Keratinocyte (primary cell): ENCODE data around the gene TMEM26. TPM values are rescaled to one million over a fixed set of nuclear protein-coding genes. Genes with fewer than 3 reads are reported as not detected.

Experiments
- DNase-seq: peaks from one replicate; pipeline ENCODE4 v3.0.0-alpha.2; 2011; ENCODE audit warnings: low read depth, missing footprints, low spot score
- FAIRE-seq: peaks from 2 replicates; lab custom pipeline; 2011; peaks lifted over from hg19 to GRCh38; lab: Jason Lieb, UNC
- H2AFZ ChIP-seq: 2 replicates; pipeline ENCODE4 v1.6.0; 2012; ENCODE audit warnings: low read length, control low read depth, inconsistent platforms; ENCODE audit not compliant: control insufficient read depth
- H3K27ac ChIP-seq: 2 replicates; pipeline ENCODE4 v1.5.1; 2011; ENCODE audit warnings: low read length; ENCODE audit not compliant: control insufficient read depth, insufficient read depth
- H3K27me3 ChIP-seq: 3 replicates; pipeline ENCODE4 v1.6.0; 2011; ENCODE audit warnings: low read length; ENCODE audit not compliant: control insufficient read depth, insufficient read depth; ENCODE audit errors: extremely low read depth
- H3K36me3 ChIP-seq, 2 experiments: 2 replicates in 1 of 2; 3 replicates in 1 of 2; pipeline ENCODE4 v1.5.1; 2011; ENCODE audit warnings: low read length in 2 of 2, mild to moderate bottlenecking in 1 of 2; ENCODE audit not compliant: control insufficient read depth in 2 of 2, insufficient read depth in 2 of 2; ENCODE audit errors: extremely low read depth in 1 of 2
- H3K4me1 ChIP-seq: 3 replicates; pipeline ENCODE4 v1.5.1; 2011; ENCODE audit warnings: low read length; ENCODE audit not compliant: control insufficient read depth, insufficient read depth; ENCODE audit errors: extremely low read depth
- H3K4me2 ChIP-seq: 3 replicates; pipeline ENCODE4 v1.6.0; 2011; ENCODE audit warnings: low read depth, low read length; ENCODE audit not compliant: control insufficient read depth, insufficient read depth; ENCODE audit errors: extremely low read depth
- H3K4me3 ChIP-seq, 3 experiments: fragments of 200-600 bp in 1 of 3; sonication (generic) in 1 of 3; 2 replicates in 2 of 3; 3 replicates in 1 of 3; pipeline ENCODE4 v1.5.1; 2011 to 2016; ENCODE audit warnings: low read length in 3 of 3, mild to moderate bottlenecking in 3 of 3, control low read depth in 2 of 3, inconsistent platforms in 1 of 3, low read depth in 1 of 3, mixed read lengths in 1 of 3, mixed run types in 1 of 3, moderate library complexity in 1 of 3; ENCODE audit not compliant: control insufficient read depth in 2 of 3, insufficient read depth in 2 of 3; ENCODE audit errors: extremely low read depth in 1 of 3
- H3K79me2 ChIP-seq: 2 replicates; pipeline ENCODE4 v1.6.0; 2012; ENCODE audit warnings: low read length; ENCODE audit not compliant: control insufficient read depth, insufficient read depth
- H3K9ac ChIP-seq: 3 replicates; pipeline ENCODE4 v1.6.0; 2011; ENCODE audit warnings: low read length; ENCODE audit not compliant: control insufficient read depth, insufficient read depth; ENCODE audit errors: extremely low read depth
- H3K9me1 ChIP-seq: 3 replicates; pipeline ENCODE4 v1.6.0; 2011; ENCODE audit warnings: low read length; ENCODE audit not compliant: control insufficient read depth, insufficient read depth; ENCODE audit errors: extremely low read depth
- H3K9me3 ChIP-seq: 2 replicates; pipeline ENCODE4 v1.5.1; 2012; ENCODE audit warnings: low read depth, low read length; ENCODE audit not compliant: control insufficient read depth
- H4K20me1 ChIP-seq: 3 replicates; pipeline ENCODE4 v1.6.0; 2011; ENCODE audit warnings: low read length; ENCODE audit not compliant: control insufficient read depth, insufficient read depth; ENCODE audit errors: extremely low read depth
- EZH2 ChIP-seq: IDR thresholded peaks from one replicate; pipeline ENCODE4 v1.6.1; 2012; ENCODE audit warnings: inconsistent platforms, mild to moderate bottlenecking, low read length, moderate library complexity
- dilution Hi-C: fragments of 300-500 bp; cut with MboI; formaldehyde crosslinking; loops from one replicate; pipeline ENCODE4 v1.7.0; 2020; ENCODE audit warnings: low sequenced_read_pairs; ENCODE audit not compliant: extremely low pct_ligation_motif_present
- polyA plus RNA-seq, 5 experiments: library from polyadenylated mRNA; depleted of rRNA in 3 of 5; stranded (reverse) in 3 of 5; stranded (forward) in 1 of 5; unstranded in 1 of 5; fragments of >200 nt; gene quantifications; 1 replicate in 1 of 5; 2 replicates in 3 of 5; 3 replicates in 1 of 5; pipeline versions ENCODE4 v1.2.1 to v1.2.3, GENCODE V29; 2011 to 2012; ENCODE audit warnings: missing spikeins in 2 of 5, low read depth in 1 of 5, low replicate concordance in 1 of 5
- TF ChIP-seq, protein P1 (sequence below), 3 experiments: IDR thresholded peaks in 1 of 3; conservative IDR thresholded peaks in 1 of 3; optimal IDR thresholded peaks in 1 of 3; 2 replicates in 2 of 3; 3 replicates in 1 of 3; pipeline versions ENCODE3 to v1.5.1; 2011; ENCODE audit warnings: low read length in 3 of 3, mild to moderate bottlenecking in 3 of 3, moderate library complexity in 2 of 3, control low read depth in 1 of 3, inconsistent platforms in 1 of 3; ENCODE audit not compliant: insufficient read depth in 2 of 3; ENCODE audit errors: extremely low read depth in 1 of 3

TMEM26 gene
- polyA plus RNA-seq, 1 donor (not counting 4 experiments of a cell fraction or from before 2014, with no cell fraction given), result not detected

DNA sequence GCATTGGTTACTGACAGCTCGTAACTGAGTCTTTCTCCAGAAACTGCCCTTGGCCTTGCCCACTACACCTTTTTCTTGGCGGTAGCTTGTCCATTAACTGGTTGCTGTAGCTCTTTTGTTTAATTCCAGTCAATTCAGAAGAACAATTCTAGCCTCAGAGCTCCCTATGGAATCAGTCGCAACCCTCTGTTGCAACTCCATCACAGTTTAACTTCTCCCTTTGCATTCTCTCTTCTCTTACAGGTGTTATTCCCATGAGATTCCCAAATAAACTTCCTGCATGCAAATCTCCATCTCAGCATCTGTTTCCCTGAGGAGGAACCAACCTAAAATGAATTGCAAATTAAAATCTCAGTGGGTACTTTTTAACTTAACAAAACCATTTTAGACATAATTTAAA lies 28.4 kb upstream of the TMEM26 start:
- no peaks in the 10 kb centered on the region for H3K9me3 ChIP-seq
- H3K9ac ChIP-seq, result no peak overlapping the region
- H4K20me1 ChIP-seq, result no peaks in the 10 kb centered on the region
- TF ChIP-seq, protein P1, sequence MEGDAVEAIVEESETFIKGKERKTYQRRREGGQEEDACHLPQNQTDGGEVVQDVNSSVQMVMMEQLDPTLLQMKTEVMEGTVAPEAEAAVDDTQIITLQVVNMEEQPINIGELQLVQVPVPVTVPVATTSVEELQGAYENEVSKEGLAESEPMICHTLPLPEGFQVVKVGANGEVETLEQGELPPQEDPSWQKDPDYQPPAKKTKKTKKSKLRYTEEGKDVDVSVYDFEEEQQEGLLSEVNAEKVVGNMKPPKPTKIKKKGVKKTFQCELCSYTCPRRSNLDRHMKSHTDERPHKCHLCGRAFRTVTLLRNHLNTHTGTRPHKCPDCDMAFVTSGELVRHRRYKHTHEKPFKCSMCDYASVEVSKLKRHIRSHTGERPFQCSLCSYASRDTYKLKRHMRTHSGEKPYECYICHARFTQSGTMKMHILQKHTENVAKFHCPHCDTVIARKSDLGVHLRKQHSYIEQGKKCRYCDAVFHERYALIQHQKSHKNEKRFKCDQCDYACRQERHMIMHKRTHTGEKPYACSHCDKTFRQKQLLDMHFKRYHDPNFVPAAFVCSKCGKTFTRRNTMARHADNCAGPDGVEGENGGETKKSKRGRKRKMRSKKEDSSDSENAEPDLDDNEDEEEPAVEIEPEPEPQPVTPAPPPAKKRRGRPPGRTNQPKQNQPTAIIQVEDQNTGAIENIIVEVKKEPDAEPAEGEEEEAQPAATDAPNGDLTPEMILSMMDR (optimal IDR thresholded peaks at IDR 0.05 in 1 of 3, IDR thresholded peaks at IDR 0.05 in 1 of 3, conservative IDR thresholded peaks at IDR 0.05 in 1 of 3; ENCODE audit: extremely low read depth in 1 of 3, insufficient read depth in 2 of 3, low read length in 3 of 3), result no peak
- no peak for TF ChIP-seq EZH2
- no peaks in the 10 kb centered on the region for H3K4me1 ChIP-seq
- H3K36me3 ChIP-seq, result no peaks in the 10 kb centered on the region
- DNase-seq, result no peak
- no peaks in the 10 kb centered on the region for H3K9me1 ChIP-seq
- H3K4me2 ChIP-seq, result no peak overlapping the region
- no peak for FAIRE-seq
- no peak overlapping the region for H3K27ac ChIP-seq
- dilution Hi-C loops, result no loop called here
- H3K27me3 ChIP-seq, result no peaks in the 10 kb centered on the region
- no peak overlapping the region for H2AFZ ChIP-seq
- no peaks in the 10 kb centered on the region for H3K79me2 ChIP-seq
- H3K4me3 ChIP-seq, result no peak overlapping the region

DNA sequence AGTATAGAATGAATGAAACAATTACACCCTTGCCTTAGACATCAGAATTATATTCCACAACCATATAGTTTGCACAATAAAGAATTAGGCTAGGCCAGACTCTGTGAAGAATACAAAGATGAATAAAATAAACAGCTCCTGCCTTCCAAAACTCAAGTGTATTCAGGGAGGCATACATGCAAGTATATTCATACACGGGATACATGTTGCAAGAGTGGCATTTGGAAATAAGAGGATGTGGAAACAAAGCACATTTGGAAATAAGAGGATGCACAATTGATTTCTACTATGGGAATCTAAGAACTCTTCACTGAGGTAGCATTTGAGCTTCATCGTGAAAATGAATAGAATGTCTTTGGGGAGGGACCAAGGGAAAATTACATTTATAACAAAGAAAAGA lies 27.0 kb upstream of the TMEM26 start:
- Histone ChIP-seq H3K4me2 (no peak overlapping the region), H3K27me3 (no peaks in the 10 kb centered on the region), H3K27ac (no peak overlapping the region), H2AFZ (no peak overlapping the region), H3K9me3 (no peaks in the 10 kb centered on the region), H3K36me3 (no peaks in the 10 kb centered on the region), H3K9ac (no peak overlapping the region), H3K4me3 (no peak overlapping the region), H3K9me1 (no peaks in the 10 kb centered on the region), H3K4me1 (no peaks in the 10 kb centered on the region), H3K79me2 (no peaks in the 10 kb centered on the region), H4K20me1 (no peaks in the 10 kb centered on the region)
- DNase-seq (no peak), FAIRE-seq (no peak)
- dilution Hi-C loops, result no loop called here
- TF ChIP-seq, protein P1 (optimal IDR thresholded peaks at IDR 0.05 in 1 of 3, IDR thresholded peaks at IDR 0.05 in 1 of 3, conservative IDR thresholded peaks at IDR 0.05 in 1 of 3; ENCODE audit: extremely low read depth in 1 of 3, insufficient read depth in 2 of 3, low read length in 3 of 3), result no peak
- TF ChIP-seq EZH2, result no peak
